Liver (tissue), 9 donors: ENCODE measurements around the gene SH3GL3. TPM values are rescaled to one million over a fixed set of nuclear protein-coding genes. Genes with fewer than 3 reads are reported as not detected.

Source experiments
- DNase-seq: peaks from one replicate; pipeline ENCODE4 v3.0.0-alpha.2; 2017; ENCODE audit warnings: low spot score
- H3K27ac ChIP-seq, 2 donors: one replicate each; pipeline ENCODE4 v1.7.0; 2013; ENCODE audit warnings: inconsistent platforms in 2 of 2, low read length in 2 of 2, control low read depth in 1 of 2, low read depth in 1 of 2, mild to moderate bottlenecking in 1 of 2
- H3K27me3 ChIP-seq, 4 donors: one replicate each; pipeline versions ENCODE4 v1.6.1 to v1.7.0; 2013; ENCODE audit warnings: low read length in 3 of 4, inconsistent platforms in 1 of 4, mild to moderate bottlenecking in 1 of 4, moderate library complexity in 1 of 4; ENCODE audit not compliant: control insufficient read depth in 4 of 4, insufficient read depth in 4 of 4
- H3K36me3 ChIP-seq, 4 donors: one replicate each; pipeline versions ENCODE4 v1.6.1 to v1.7.0; 2013; ENCODE audit warnings: low read length in 3 of 4, mild to moderate bottlenecking in 3 of 4, low read depth in 1 of 4, moderate library complexity in 1 of 4; ENCODE audit not compliant: control insufficient read depth in 4 of 4, insufficient read depth in 3 of 4
- H3K4me1 ChIP-seq, 4 donors: one replicate each; pipeline versions ENCODE4 v1.6.1 to v1.7.0; 2013; ENCODE audit warnings: low read length in 3 of 4, mild to moderate bottlenecking in 3 of 4, moderate library complexity in 1 of 4; ENCODE audit not compliant: control insufficient read depth in 4 of 4, insufficient read depth in 4 of 4
- H3K4me3 ChIP-seq, 3 donors: one replicate each; pipeline versions ENCODE4 v1.6.1 to v1.7.0; 2013; ENCODE audit warnings: low read length in 3 of 3, control low read depth in 1 of 3, low read depth in 1 of 3, mild to moderate bottlenecking in 1 of 3
- H3K9ac ChIP-seq, 2 donors: one replicate each; pipeline ENCODE4 v1.7.0; 2013; ENCODE audit warnings: low read length in 2 of 2, mild to moderate bottlenecking in 2 of 2, moderate library complexity in 2 of 2, control low read depth in 1 of 2, low read depth in 1 of 2
- H3K9me3 ChIP-seq, 4 donors: one replicate each; pipeline versions ENCODE4 v1.6.1 to v1.7.0; 2013; ENCODE audit warnings: low read length in 3 of 4; ENCODE audit not compliant: control insufficient read depth in 4 of 4
- ATF3 ChIP-seq: IDR thresholded peaks from 2 replicates; pipeline ENCODE4 v1.6.1; 2016; ENCODE audit warnings: antibody characterized with exemption
- EGR1 ChIP-seq, 2 donors: IDR thresholded peaks; 2 replicates each; pipeline ENCODE4 v1.6.1; 2016 to 2018; ENCODE audit warnings: antibody characterized with exemption in 2 of 2, low read depth in 2 of 2
- FOXA1 ChIP-seq: IDR thresholded peaks from 2 replicates; pipeline ENCODE4 v1.6.1; 2016; ENCODE audit warnings: antibody characterized with exemption
- GABPA ChIP-seq, 2 donors: IDR thresholded peaks in 1 of 2; conservative IDR thresholded peaks in 1 of 2; 2 replicates each; pipeline ENCODE4 v1.6.1; 2016; ENCODE audit warnings: antibody characterized with exemption in 2 of 2, mild to moderate bottlenecking in 1 of 2, moderate library complexity in 1 of 2
- HNF4A ChIP-seq, 2 donors: conservative IDR thresholded peaks; 2 replicates each; pipeline ENCODE4 v1.6.1; 2016; ENCODE audit warnings: antibody characterized with exemption in 2 of 2, mild to moderate bottlenecking in 2 of 2
- NR2F2 ChIP-seq: IDR thresholded peaks from 2 replicates; pipeline ENCODE4 v1.6.1; 2016; ENCODE audit warnings: antibody characterized with exemption
- REST ChIP-seq: IDR thresholded peaks from 2 replicates; pipeline ENCODE4 v1.6.1; 2016; ENCODE audit warnings: antibody characterized with exemption, mild to moderate bottlenecking
- RXRA ChIP-seq, 2 donors: IDR thresholded peaks; 2 replicates each; pipeline ENCODE4 v1.6.1; 2017 to 2018; ENCODE audit warnings: antibody characterized with exemption in 2 of 2, mild to moderate bottlenecking in 1 of 2
- SP1 ChIP-seq: IDR thresholded peaks from 2 replicates; pipeline ENCODE4 v1.6.1; 2018; ENCODE audit warnings: antibody characterized with exemption, mild to moderate bottlenecking
- WGBS: extraction: QIAGEN DNeasy Blood & Tissue Kit; methylation state at CpG from one replicate; pipeline ENCODE4 v1.1.7; 2013; 5-methylcytosine and 5-hydroxymethylcytosine counted together
- polyA plus RNA-seq, 2 donors: library from polyadenylated mRNA; stranded (reverse) in 1 of 2; unstranded in 1 of 2; fragments of 200-250 nt in 1 of 2; fragments of >200 nt in 1 of 2; fragmentation: Nextera tagmentation in 1 of 2; extraction: Ambion mirVana in 1 of 2; gene quantifications; one replicate each; pipeline versions ENCODE4 v1.2.1 to v1.2.3, GENCODE V29; 2013 to 2015
- total RNA-seq, 2 donors: library from RNA; depleted of rRNA; stranded (reverse); fragments of >200 nt; gene quantifications; one replicate each; pipeline ENCODE4 v1.2.3, GENCODE V29; 2014
- TF ChIP-seq, protein P1 (sequence below): IDR thresholded peaks from 2 replicates; pipeline ENCODE4 v1.6.1; 2016; ENCODE audit warnings: antibody characterized with exemption
- TF ChIP-seq, protein P2 (sequence below): IDR thresholded peaks from 2 replicates; pipeline ENCODE4 v1.6.1; 2016; ENCODE audit warnings: antibody characterized with exemption
- donor health status: healthy.
- donor health status: healthy.
- donor health status: healthy.
- donor health status: healthy.
- donor health status: healthy.

SH3GL3 gene
- total and polyA plus RNA-seq, 4 donors, result 0.23 TPM; not detected in 3

DNA sequence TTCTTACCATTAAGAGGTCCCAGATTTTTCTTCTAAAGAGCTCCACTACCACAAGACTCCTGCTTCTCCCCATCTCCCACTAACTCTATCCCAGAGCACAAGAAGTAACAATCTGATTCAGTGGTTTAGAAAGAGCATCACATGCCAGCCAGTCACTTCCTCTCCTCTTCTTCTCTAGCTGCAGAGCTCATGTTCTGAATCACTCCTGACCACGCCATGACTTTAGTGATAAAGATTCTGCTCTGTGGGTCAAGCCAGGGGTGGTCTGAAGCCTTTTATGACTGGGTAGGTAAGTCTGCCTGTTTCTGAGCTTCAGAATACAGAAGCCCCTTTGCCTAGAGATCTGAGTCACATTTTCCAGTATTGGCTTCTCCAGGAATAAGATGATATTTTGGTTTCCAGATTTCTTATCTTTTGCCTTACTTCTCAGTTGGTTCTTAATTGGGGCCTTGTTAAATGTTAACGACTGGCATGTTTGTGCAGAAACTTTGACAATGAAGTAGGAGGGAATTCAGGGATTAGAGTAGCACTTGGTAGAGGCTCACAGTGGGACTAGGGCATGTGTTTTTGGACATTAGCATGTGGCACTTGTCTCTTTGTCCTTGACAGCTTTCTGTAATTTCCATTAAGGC is 179.1 kb downstream of the SH3GL3 start:
- no peak for DNase-seq
- H3K9ac ChIP-seq, result no peak overlapping the region
- H3K27me3 ChIP-seq, result no peaks in the 10 kb centered on the region
- no peak for TF ChIP-seq ATF3
- no peak for TF ChIP-seq FOXA1
- no peak for TF ChIP-seq SP1
- TF ChIP-seq, protein P1, sequence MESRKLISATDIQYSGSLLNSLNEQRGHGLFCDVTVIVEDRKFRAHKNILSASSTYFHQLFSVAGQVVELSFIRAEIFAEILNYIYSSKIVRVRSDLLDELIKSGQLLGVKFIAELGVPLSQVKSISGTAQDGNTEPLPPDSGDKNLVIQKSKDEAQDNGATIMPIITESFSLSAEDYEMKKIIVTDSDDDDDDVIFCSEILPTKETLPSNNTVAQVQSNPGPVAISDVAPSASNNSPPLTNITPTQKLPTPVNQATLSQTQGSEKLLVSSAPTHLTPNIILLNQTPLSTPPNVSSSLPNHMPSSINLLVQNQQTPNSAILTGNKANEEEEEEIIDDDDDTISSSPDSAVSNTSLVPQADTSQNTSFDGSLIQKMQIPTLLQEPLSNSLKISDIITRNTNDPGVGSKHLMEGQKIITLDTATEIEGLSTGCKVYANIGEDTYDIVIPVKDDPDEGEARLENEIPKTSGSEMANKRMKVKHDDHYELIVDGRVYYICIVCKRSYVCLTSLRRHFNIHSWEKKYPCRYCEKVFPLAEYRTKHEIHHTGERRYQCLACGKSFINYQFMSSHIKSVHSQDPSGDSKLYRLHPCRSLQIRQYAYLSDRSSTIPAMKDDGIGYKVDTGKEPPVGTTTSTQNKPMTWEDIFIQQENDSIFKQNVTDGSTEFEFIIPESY, result no peak
- no peak for TF ChIP-seq EGR1 (IDR thresholded peaks at IDR 0.05; ENCODE audit: low read depth in 2 of 2)
- no peak for TF ChIP-seq NR2F2
- TF ChIP-seq GABPA (IDR thresholded peaks at IDR 0.05 in 1 of 2, conservative IDR thresholded peaks at IDR 0.05 in 1 of 2), result no peak
- no peak overlapping the region for H3K27ac ChIP-seq
- H3K4me1 ChIP-seq, result no peaks in the 10 kb centered on the region
- H3K9me3 ChIP-seq, result no peaks in the 10 kb centered on the region
- H3K4me3 ChIP-seq, result no peak overlapping the region
- 78% methylated on average over 2 of the region's 2 CpGs for WGBS
- H3K36me3 ChIP-seq, result no peaks in the 10 kb centered on the region

GRCh38 chr15:83631534-83631933 is 184.4 kb downstream of the SH3GL3 start:
- Histone ChIP-seq H3K4me1 (no peaks in the 10 kb centered on the region), H3K36me3 (no peaks in the 10 kb centered on the region), H3K9ac (no peak overlapping the region), H3K27me3 (no peaks in the 10 kb centered on the region), H3K9me3 (no peaks in the 10 kb centered on the region), H3K4me3 (no peak overlapping the region), H3K27ac (no peak overlapping the region)
- TF ChIP-seq, protein P2, sequence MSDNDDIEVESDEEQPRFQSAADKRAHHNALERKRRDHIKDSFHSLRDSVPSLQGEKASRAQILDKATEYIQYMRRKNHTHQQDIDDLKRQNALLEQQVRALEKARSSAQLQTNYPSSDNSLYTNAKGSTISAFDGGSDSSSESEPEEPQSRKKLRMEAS, result no peak
- no peak for TF ChIP-seq REST
- no peak for TF ChIP-seq ATF3
- no peak for TF ChIP-seq SP1
- TF ChIP-seq HNF4A (conservative IDR thresholded peaks at IDR 0.05), result no peak
- TF ChIP-seq EGR1 (IDR thresholded peaks at IDR 0.05; ENCODE audit: low read depth in 2 of 2), result no peak
- no peak for DNase-seq
- 95% methylated on average over 2 of the region's 2 CpGs for WGBS

- no peak for DNase-seq
- no peak overlapping the region for H3K9ac ChIP-seq
- no peak overlapping the region for H3K4me3 ChIP-seq
- no peaks in the 10 kb centered on the region for H3K36me3 ChIP-seq
- H3K4me1 ChIP-seq, result peaks cover 0 to 1% (median 0%) of the 10 kb centered on the region in 4 donors
- H3K9me3 ChIP-seq, result peaks cover 0 to 11% (median 7%) of the 10 kb centered on the region in 4 donors
- no peak overlapping the region for H3K27ac ChIP-seq
- no peaks in the 10 kb centered on the region for H3K27me3 ChIP-seq
- TF ChIP-seq RXRA (IDR thresholded peaks at IDR 0.05), result no peak
These were observed 196.1 kb downstream of the SH3GL3 start for GRCh38 chr15:83643201-83643600.
